ENCODE data around the gene RNASET2.

The RNASET2 gene

GRCh38 chr6:166924531-166924930 is 31.8 kb downstream of the RNASET2 start:
- H3K79me2 ChIP-seq (ENCODE audit: insufficient read depth, low read length): no peaks in the 10 kb centered on the region

GRCh38 chr6:166922937-166923336 is 33.4 kb downstream of the RNASET2 start:
- Histone ChIP-seq H3K4me1 (ENCODE audit: insufficient read depth, low read length, severe bottlenecking) (no peaks in the 10 kb centered on the region), H2AFZ (ENCODE audit: low read length) (no peak overlapping the region), H3K9me3 (ENCODE audit: low read length) (no peaks in the 10 kb centered on the region), H3K79me2 (ENCODE audit: insufficient read depth, low read length) (no peaks in the 10 kb centered on the region), H3K9ac (ENCODE audit: low read length) (no peak overlapping the region), H3F3A (ENCODE audit: insufficient read depth, low read length) (no peaks in the 10 kb centered on the region), H3K27me3 (ENCODE audit: insufficient read depth, low read length) (no peaks in the 10 kb centered on the region), H3K4me3 (ENCODE audit: low read depth, low read length, poor library complexity, severe bottlenecking) (no peak overlapping the region), H3K27ac (ENCODE audit: low read depth, low read length, poor library complexity, severe bottlenecking) (no peak overlapping the region), H3K4me2 (ENCODE audit: low read length) (no peak overlapping the region), H3K9me2 (ENCODE audit: low read depth, low read length) (no peaks in the 10 kb centered on the region), H3K36me3 (ENCODE audit: insufficient read depth, low read length) (peaks cover 12% of the 10 kb centered on the region), H4K20me1 (ENCODE audit: insufficient read depth, low read length) (no peaks in the 10 kb centered on the region)
- TF ChIP-seq EZH2 (IDR thresholded peaks at IDR 0.05; ENCODE audit: borderline replicate concordance, low read length): no peak
- TF ChIP-seq, protein P1, sequence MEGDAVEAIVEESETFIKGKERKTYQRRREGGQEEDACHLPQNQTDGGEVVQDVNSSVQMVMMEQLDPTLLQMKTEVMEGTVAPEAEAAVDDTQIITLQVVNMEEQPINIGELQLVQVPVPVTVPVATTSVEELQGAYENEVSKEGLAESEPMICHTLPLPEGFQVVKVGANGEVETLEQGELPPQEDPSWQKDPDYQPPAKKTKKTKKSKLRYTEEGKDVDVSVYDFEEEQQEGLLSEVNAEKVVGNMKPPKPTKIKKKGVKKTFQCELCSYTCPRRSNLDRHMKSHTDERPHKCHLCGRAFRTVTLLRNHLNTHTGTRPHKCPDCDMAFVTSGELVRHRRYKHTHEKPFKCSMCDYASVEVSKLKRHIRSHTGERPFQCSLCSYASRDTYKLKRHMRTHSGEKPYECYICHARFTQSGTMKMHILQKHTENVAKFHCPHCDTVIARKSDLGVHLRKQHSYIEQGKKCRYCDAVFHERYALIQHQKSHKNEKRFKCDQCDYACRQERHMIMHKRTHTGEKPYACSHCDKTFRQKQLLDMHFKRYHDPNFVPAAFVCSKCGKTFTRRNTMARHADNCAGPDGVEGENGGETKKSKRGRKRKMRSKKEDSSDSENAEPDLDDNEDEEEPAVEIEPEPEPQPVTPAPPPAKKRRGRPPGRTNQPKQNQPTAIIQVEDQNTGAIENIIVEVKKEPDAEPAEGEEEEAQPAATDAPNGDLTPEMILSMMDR (IDR thresholded peaks at IDR 0.05; ENCODE audit: low read length): no peak

More at GRCh38 chr6:166924531-166924930, 31.8 kb downstream of the RNASET2 start:
- H2AFZ ChIP-seq (ENCODE audit: low read length): no peak overlapping the region
- H3K36me3 ChIP-seq (ENCODE audit: insufficient read depth, low read length): peaks cover 27% of the 10 kb centered on the region
- no peaks in the 10 kb centered on the region for H3F3A ChIP-seq (ENCODE audit: insufficient read depth, low read length)
- H3K4me1 ChIP-seq (ENCODE audit: insufficient read depth, low read length, severe bottlenecking): peaks cover 9% of the 10 kb centered on the region
- no peak for TF ChIP-seq EZH2 (IDR thresholded peaks at IDR 0.05; ENCODE audit: borderline replicate concordance, low read length)
- TF ChIP-seq, protein P1 (IDR thresholded peaks at IDR 0.05; ENCODE audit: low read length): no peak
- H3K9ac ChIP-seq (ENCODE audit: low read length): no peak overlapping the region
- no peak overlapping the region for H3K4me2 ChIP-seq (ENCODE audit: low read length)
- no peaks in the 10 kb centered on the region for H3K9me2 ChIP-seq (ENCODE audit: low read depth, low read length)
- H3K27me3 ChIP-seq (ENCODE audit: insufficient read depth, low read length): no peaks in the 10 kb centered on the region
- H4K20me1 ChIP-seq (ENCODE audit: insufficient read depth, low read length): no peaks in the 10 kb centered on the region
- H3K9me3 ChIP-seq (ENCODE audit: low read length): no peaks in the 10 kb centered on the region
- H3K27ac ChIP-seq (ENCODE audit: low read depth, low read length, poor library complexity, severe bottlenecking): no peak overlapping the region
- H3K4me3 ChIP-seq (ENCODE audit: low read depth, low read length, poor library complexity, severe bottlenecking): no peak overlapping the region

- no peak overlapping the region for H3K4me2 ChIP-seq (ENCODE audit: low read length)
- H3K9me2 ChIP-seq (ENCODE audit: low read depth, low read length): no peaks in the 10 kb centered on the region
- H3K27ac ChIP-seq (ENCODE audit: low read depth, low read length, poor library complexity, severe bottlenecking): no peak overlapping the region
- no peaks in the 10 kb centered on the region for H3K79me2 ChIP-seq (ENCODE audit: insufficient read depth, low read length)
- H4K20me1 ChIP-seq (ENCODE audit: insufficient read depth, low read length): no peaks in the 10 kb centered on the region
- TF ChIP-seq EZH2 (IDR thresholded peaks at IDR 0.05; ENCODE audit: borderline replicate concordance, low read length): no peak
- TF ChIP-seq, protein P1 (IDR thresholded peaks at IDR 0.05; ENCODE audit: low read length): no peak
- no peaks in the 10 kb centered on the region for H3K4me1 ChIP-seq (ENCODE audit: insufficient read depth, low read length, severe bottlenecking)
- H3F3A ChIP-seq (ENCODE audit: insufficient read depth, low read length): no peaks in the 10 kb centered on the region
- H3K36me3 ChIP-seq (ENCODE audit: insufficient read depth, low read length): peaks cover under 1% of the 10 kb centered on the region
- no peak overlapping the region for H2AFZ ChIP-seq (ENCODE audit: low read length)
- H3K27me3 ChIP-seq (ENCODE audit: insufficient read depth, low read length): no peaks in the 10 kb centered on the region
- no peak overlapping the region for H3K9ac ChIP-seq (ENCODE audit: low read length)
- H3K9me3 ChIP-seq (ENCODE audit: low read length): peaks cover 5% of the 10 kb centered on the region
- H3K4me3 ChIP-seq (ENCODE audit: low read depth, low read length, poor library complexity, severe bottlenecking): no peak overlapping the region
Observed at GRCh38 chr6:166921570-166921969, 34.8 kb downstream of the RNASET2 start.

All from OCI-LY1 (cell line).